H9 (cell line): Measurements from ENCODE around the gene MAD1L1. TPM values are rescaled to one million over a fixed set of nuclear protein-coding genes. Genes with fewer than 3 reads are reported as not detected.

Source experiments
- DNase-seq: peaks from one replicate; pipeline ENCODE4 v3.0.0-alpha.2; 2017
- H2AFZ ChIP-seq: one replicate; pipeline ENCODE4 v1.6.1; 2013; ENCODE audit warnings: mild to moderate bottlenecking, low read length, control low read depth, moderate library complexity
- H2AK5ac ChIP-seq: 2 replicates; pipeline ENCODE4 v1.6.1; 2013; ENCODE audit warnings: low read length, control low read depth, mixed read lengths; ENCODE audit not compliant: insufficient read length
- H2BK120ac ChIP-seq: one replicate; pipeline ENCODE4 v1.6.1; 2013; ENCODE audit warnings: low read depth, mild to moderate bottlenecking, low read length, control low read depth, inconsistent platforms; ENCODE audit not compliant: poor library complexity, severe bottlenecking
- H2BK12ac ChIP-seq: 2 replicates; pipeline ENCODE4 v1.6.1; 2013; ENCODE audit warnings: low read length, control low read depth, mixed read lengths, low read depth; ENCODE audit not compliant: insufficient read length
- H2BK15ac ChIP-seq: 2 replicates; pipeline ENCODE4 v1.6.1; 2013; ENCODE audit warnings: low read depth, low read length, control low read depth
- H2BK20ac ChIP-seq: one replicate; pipeline ENCODE4 v1.6.1; 2013; ENCODE audit warnings: low read depth, mild to moderate bottlenecking, low read length, control low read depth, inconsistent platforms; ENCODE audit not compliant: poor library complexity, severe bottlenecking
- H2BK5ac ChIP-seq: 2 replicates; pipeline ENCODE4 v1.6.1; 2013; ENCODE audit warnings: low read length, control low read depth, mixed read lengths; ENCODE audit not compliant: insufficient read length
- H3K14ac ChIP-seq: 2 replicates; pipeline ENCODE4 v1.6.1; 2013; ENCODE audit warnings: low read length, control low read depth; ENCODE audit not compliant: insufficient read depth
- H3K18ac ChIP-seq: 2 replicates; pipeline ENCODE4 v1.6.1; 2013; ENCODE audit warnings: low read depth, mild to moderate bottlenecking, mixed read lengths, low read length, control low read depth; ENCODE audit not compliant: insufficient read length
- H3K23ac ChIP-seq: 2 replicates; pipeline ENCODE4 v1.6.1; 2013; ENCODE audit warnings: low read length, control low read depth, mixed read lengths, low read depth; ENCODE audit not compliant: insufficient read length
- H3K23me2 ChIP-seq: 2 replicates; pipeline ENCODE4 v1.6.1; 2013; ENCODE audit warnings: low read depth, mild to moderate bottlenecking, mixed read lengths, low read length, control low read depth; ENCODE audit not compliant: insufficient read length, poor library complexity, severe bottlenecking
- H3K27ac ChIP-seq: 2 replicates; pipeline ENCODE4 v1.5.1; 2013; ENCODE audit warnings: low read length, control low read depth, mixed read lengths, low read depth; ENCODE audit not compliant: insufficient read length
- H3K27me3 ChIP-seq: 2 replicates; pipeline ENCODE4 v1.6.1; 2013; ENCODE audit warnings: low read length, control low read depth, inconsistent platforms; ENCODE audit not compliant: insufficient read depth
- H3K4ac ChIP-seq: 2 replicates; pipeline ENCODE4 v1.6.1; 2013; ENCODE audit warnings: low read depth, mild to moderate bottlenecking, control low read depth, inconsistent platforms, low read length, moderate library complexity
- H3K4me1 ChIP-seq: 2 replicates; pipeline ENCODE4 v1.6.1; 2013; ENCODE audit warnings: low read length, control low read depth, inconsistent platforms; ENCODE audit not compliant: insufficient read depth
- H3K4me2 ChIP-seq: 2 replicates; pipeline ENCODE4 v1.6.1; 2013; ENCODE audit warnings: low read length, control low read depth, mixed read lengths; ENCODE audit not compliant: insufficient read length, insufficient read depth
- H3K56ac ChIP-seq: 2 replicates; pipeline ENCODE4 v1.6.1; 2013; ENCODE audit warnings: low read depth, mild to moderate bottlenecking, mixed read lengths, low read length, control low read depth; ENCODE audit not compliant: insufficient read length
- H3K79me1 ChIP-seq: 2 replicates; pipeline ENCODE4 v1.6.1; 2013; ENCODE audit warnings: low read depth, mild to moderate bottlenecking, moderate library complexity, low read length, control low read depth, inconsistent platforms; ENCODE audit not compliant: insufficient read depth, poor library complexity, severe bottlenecking
- H3K79me2 ChIP-seq: 2 replicates; pipeline ENCODE4 v1.6.1; 2013; ENCODE audit warnings: low read length, control low read depth, inconsistent platforms; ENCODE audit not compliant: insufficient read depth
- H3K9ac ChIP-seq: 2 replicates; pipeline ENCODE4 v1.6.1; 2013; ENCODE audit warnings: low read length, control low read depth, mixed read lengths; ENCODE audit not compliant: insufficient read length; ENCODE audit errors: extremely low read depth
- H3K9me3 ChIP-seq: one replicate; pipeline ENCODE4 v1.6.1; 2013; ENCODE audit warnings: low read depth, low read length, inconsistent platforms; ENCODE audit not compliant: control insufficient read depth
- H3T11ph ChIP-seq: one replicate; pipeline ENCODE4 v1.6.1; 2013; ENCODE audit warnings: mild to moderate bottlenecking, low read length, control low read depth, inconsistent platforms
- H4K20me1 ChIP-seq: one replicate; pipeline ENCODE4 v1.6.1; 2013; ENCODE audit not compliant: control insufficient read depth, insufficient read length, insufficient read depth
- H4K5ac ChIP-seq: 2 replicates; pipeline ENCODE4 v1.6.1; 2013; ENCODE audit warnings: low read depth, mild to moderate bottlenecking, mixed read lengths, low read length, control low read depth; ENCODE audit not compliant: insufficient read length
- H4K8ac ChIP-seq: replicated peaks from 2 replicates; pipeline ENCODE4 v1.6.1; 2013; ENCODE audit warnings: low read length, control low read depth, mixed read lengths, low read depth; ENCODE audit not compliant: insufficient read length
- H4K91ac ChIP-seq: 2 replicates; pipeline ENCODE4 v1.6.1; 2013; ENCODE audit warnings: low read depth, mild to moderate bottlenecking, moderate library complexity, mixed read lengths, low read length, control low read depth; ENCODE audit not compliant: insufficient read length
- H3K27ac Mint-ChIP-seq, 3 experiments: 2 replicates in 2 of 3; 3 replicates in 1 of 3; pipeline ENCODE4 v1.8.0; 2020 to 2021; ENCODE audit warnings: mixed read lengths in 3 of 3, mild to moderate bottlenecking in 1 of 3, moderate library complexity in 1 of 3
- H3K27me3 Mint-ChIP-seq: 2 replicates; pipeline ENCODE4 v1.8.0; 2021; ENCODE audit warnings: low read depth, mild to moderate bottlenecking, moderate library complexity, mixed read lengths
- H3K36me3 Mint-ChIP-seq, 3 experiments: 2 replicates in 2 of 3; 3 replicates in 1 of 3; pipeline ENCODE4 v1.8.0; 2020 to 2021; ENCODE audit warnings: low read depth in 3 of 3, mixed read lengths in 3 of 3; ENCODE audit not compliant: insufficient read depth in 1 of 3
- H3K4me1 Mint-ChIP-seq, 2 experiments: 2 replicates each; pipeline ENCODE4 v1.8.0; 2020; ENCODE audit warnings: mixed read lengths in 2 of 2
- H3K4me3 Mint-ChIP-seq, 2 experiments: 2 replicates in 1 of 2; 3 replicates in 1 of 2; pipeline ENCODE4 v1.8.0; 2020 to 2021; ENCODE audit warnings: mild to moderate bottlenecking in 2 of 2, mixed read lengths in 2 of 2, moderate library complexity in 1 of 2
- H3K9me3 Mint-ChIP-seq, 2 experiments: 2 replicates in 1 of 2; 3 replicates in 1 of 2; pipeline ENCODE4 v1.8.0; 2020; ENCODE audit warnings: mild to moderate bottlenecking in 2 of 2, mixed read lengths in 2 of 2, moderate library complexity in 1 of 2
- CTCF ChIP-seq: fragments of 200-600 bp; sonication (generic); conservative IDR thresholded peaks from 3 replicates; pipeline ENCODE4 v1.8.0; 2021; ENCODE audit warnings: antibody characterized with exemption, mild to moderate bottlenecking
- WGBS: extraction: QIAGEN DNeasy Blood & Tissue Kit; methylation state at CpG from one replicate; pipeline ENCODE4 v1.1.7; 2013; ENCODE audit warnings: missing lambda C conversion rate, low lambda C conversion rate, mixed read lengths; ENCODE audit not compliant: insufficient read length; ENCODE audit errors: extremely low coverage; 5-methylcytosine and 5-hydroxymethylcytosine counted together
- total RNA-seq: library from RNA; stranded (reverse); gene quantifications from 2 replicates; pipeline ENCODE4 v1.2.1, GENCODE V29; 2021

Gene MAD1L1
- total RNA-seq, 1 experiment from 2014 or later, result 39.0 TPM

GRCh38 chr7:2164646-2165045, 68.1 kb downstream of the MAD1L1 start:
- Mint-ChIP-seq H3K27ac (peak overlapping the region; percentile 44 to 94 (median 53); a peak in 5 of 7 replicates), H3K4me1 (peaks cover 35 to 38% of the 10 kb centered on the region in 2 experiments), H3K4me3 (no peak overlapping the region), H3K36me3 (peaks cover 13 to 30% (median 14%) of the 10 kb centered on the region in 3 experiments; a peak in 6 of 7 replicates), H3K27me3 (no peaks in the 10 kb centered on the region), H3K9me3 (peaks cover 3 to 5% of the 10 kb centered on the region in 2 experiments; a peak in 4 of 5 replicates)
- Histone ChIP-seq H3K27me3 (no peaks in the 10 kb centered on the region), H3K18ac (no peak overlapping the region), H3K9ac (no peak overlapping the region), H4K91ac (no peak overlapping the region), H3K4me2 (no peak overlapping the region), H3K23ac (no peak overlapping the region), H2BK12ac (no peak overlapping the region), H2BK15ac (no peak overlapping the region), H2AK5ac (no peak overlapping the region), H2BK20ac (no peak overlapping the region), H3K4me1 (no peaks in the 10 kb centered on the region; the same call in 1 of the 2 replicates), H4K5ac (no peak overlapping the region), H3K56ac (no peak overlapping the region), H3K27ac (no peak overlapping the region), H4K20me1 (no peaks in the 10 kb centered on the region), H2BK5ac (no peak overlapping the region), H3K14ac (0 out of 2 replicates have a peak overlapping the region, but pooled peaks have one; percentile 17), H3K79me2 (no peaks in the 10 kb centered on the region), H3K4ac (no peak overlapping the region), H3K79me1 (no peaks in the 10 kb centered on the region), H3K23me2 (no peaks in the 10 kb centered on the region), H2AFZ (no peak overlapping the region), H3K9me3 (no peaks in the 10 kb centered on the region), H3T11ph (no peak overlapping the region), H4K8ac (no peak overlapping the region), H2BK120ac (no peak overlapping the region)
- TF ChIP-seq CTCF, result no peak
- WGBS, result no CpG with 5 or more reads among the region's 5 CpGs
- no peak for DNase-seq
